Left ventricle myocardium inferior (tissue), 1 donor: Measurements from ENCODE around the gene TRIM37. TPM values are rescaled to one million over a fixed set of nuclear protein-coding genes. Genes with fewer than 3 reads are reported as not detected.

Experiments used
- DNase-seq: peaks from one replicate; pipeline ENCODE4 v3.0.0-alpha.2; 2020
- H3K27ac ChIP-seq: fragments of 200-600 bp; replicated peaks from 2 replicates; pipeline ENCODE4 v1.8.0; 2021
- H3K27me3 ChIP-seq: fragments of 200-600 bp; 2 replicates; pipeline ENCODE4 v1.8.0; 2021; ENCODE audit warnings: low read depth
- H3K36me3 ChIP-seq: fragments of 200-600 bp; 2 replicates; pipeline ENCODE4 v1.8.0; 2021
- H3K4me1 ChIP-seq: fragments of 200-600 bp; 2 replicates; pipeline ENCODE4 v1.8.0; 2021
- H3K4me3 ChIP-seq: fragments of 200-600 bp; 2 replicates; pipeline ENCODE4 v1.8.0; 2021; ENCODE audit warnings: mild to moderate bottlenecking, moderate library complexity
- H3K9me3 ChIP-seq: fragments of 200-600 bp; replicated peaks from 2 replicates; pipeline ENCODE4 v1.8.0; 2021
- intact Hi-C: fragments of 100-400 bp; cut with micrococcal nuclease; formaldehyde crosslinking; loops from one replicate; pipeline ENCODE4 v1.11.0; 2022
- total RNA-seq: library from RNA; stranded (reverse); fragmentation: NEBNext Ultra II Directional; extraction: Animal tissue kit (Norgen Biotek cat#: 25700); gene quantifications from one replicate; pipeline ENCODE4 v1.2.1, GENCODE V29; 2021
- TF ChIP-seq, protein P1 (sequence below): fragments of 200-600 bp; IDR thresholded peaks from 2 replicates; pipeline ENCODE4 v1.8.0; 2021; ENCODE audit warnings: antibody characterized with exemption, mild to moderate bottlenecking, borderline replicate concordance
- donor health status: DM: no; HTN: yes; CAD: no; lungs with severe emphysema.

Gene TRIM37
- total RNA-seq, 1 donor from 2014 or later = 20.9 TPM

GRCh38 chr17:58970609-58971450, 135.8 kb downstream of the TRIM37 start:
- no peaks in the 10 kb centered on the region for H3K9me3 ChIP-seq

GRCh38 chr17:58969612-58970011, 137.1 kb downstream of the TRIM37 start:
- intact Hi-C loops = no loop called here
- Histone ChIP-seq H3K36me3 (no peaks in the 10 kb centered on the region), H3K4me1 (no peaks in the 10 kb centered on the region)

More at GRCh38 chr17:58970609-58971450, 135.8 kb downstream of the TRIM37 start:
- intact Hi-C loops = no loop called here
- H3K36me3 ChIP-seq = no peaks in the 10 kb centered on the region
- H3K4me3 ChIP-seq = no peak overlapping the region
- H3K27me3 ChIP-seq = no peaks in the 10 kb centered on the region
- no peak for DNase-seq
- TF ChIP-seq, protein P1, sequence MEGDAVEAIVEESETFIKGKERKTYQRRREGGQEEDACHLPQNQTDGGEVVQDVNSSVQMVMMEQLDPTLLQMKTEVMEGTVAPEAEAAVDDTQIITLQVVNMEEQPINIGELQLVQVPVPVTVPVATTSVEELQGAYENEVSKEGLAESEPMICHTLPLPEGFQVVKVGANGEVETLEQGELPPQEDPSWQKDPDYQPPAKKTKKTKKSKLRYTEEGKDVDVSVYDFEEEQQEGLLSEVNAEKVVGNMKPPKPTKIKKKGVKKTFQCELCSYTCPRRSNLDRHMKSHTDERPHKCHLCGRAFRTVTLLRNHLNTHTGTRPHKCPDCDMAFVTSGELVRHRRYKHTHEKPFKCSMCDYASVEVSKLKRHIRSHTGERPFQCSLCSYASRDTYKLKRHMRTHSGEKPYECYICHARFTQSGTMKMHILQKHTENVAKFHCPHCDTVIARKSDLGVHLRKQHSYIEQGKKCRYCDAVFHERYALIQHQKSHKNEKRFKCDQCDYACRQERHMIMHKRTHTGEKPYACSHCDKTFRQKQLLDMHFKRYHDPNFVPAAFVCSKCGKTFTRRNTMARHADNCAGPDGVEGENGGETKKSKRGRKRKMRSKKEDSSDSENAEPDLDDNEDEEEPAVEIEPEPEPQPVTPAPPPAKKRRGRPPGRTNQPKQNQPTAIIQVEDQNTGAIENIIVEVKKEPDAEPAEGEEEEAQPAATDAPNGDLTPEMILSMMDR = no peak
- H3K4me1 ChIP-seq = no peaks in the 10 kb centered on the region
- H3K27ac ChIP-seq = no peak overlapping the region

GRCh38 chr17:58969156-58969555, 137.5 kb downstream of the TRIM37 start:
- no peak overlapping the region for H3K4me3 ChIP-seq
- intact Hi-C loops = no loop called here
- no peak overlapping the region for H3K27ac ChIP-seq
- no peak for DNase-seq
- no peaks in the 10 kb centered on the region for H3K36me3 ChIP-seq
- no peaks in the 10 kb centered on the region for H3K27me3 ChIP-seq
- no peaks in the 10 kb centered on the region for H3K9me3 ChIP-seq
- TF ChIP-seq, protein P1 = no peak
- no peaks in the 10 kb centered on the region for H3K4me1 ChIP-seq

More at GRCh38 chr17:58969612-58970011, 137.1 kb downstream of the TRIM37 start:
- TF ChIP-seq, protein P1 = no peak
- H3K9me3 ChIP-seq = no peaks in the 10 kb centered on the region
- no peak overlapping the region for H3K27ac ChIP-seq
- DNase-seq = no peak
- no peaks in the 10 kb centered on the region for H3K27me3 ChIP-seq
- no peak overlapping the region for H3K4me3 ChIP-seq

DNA sequence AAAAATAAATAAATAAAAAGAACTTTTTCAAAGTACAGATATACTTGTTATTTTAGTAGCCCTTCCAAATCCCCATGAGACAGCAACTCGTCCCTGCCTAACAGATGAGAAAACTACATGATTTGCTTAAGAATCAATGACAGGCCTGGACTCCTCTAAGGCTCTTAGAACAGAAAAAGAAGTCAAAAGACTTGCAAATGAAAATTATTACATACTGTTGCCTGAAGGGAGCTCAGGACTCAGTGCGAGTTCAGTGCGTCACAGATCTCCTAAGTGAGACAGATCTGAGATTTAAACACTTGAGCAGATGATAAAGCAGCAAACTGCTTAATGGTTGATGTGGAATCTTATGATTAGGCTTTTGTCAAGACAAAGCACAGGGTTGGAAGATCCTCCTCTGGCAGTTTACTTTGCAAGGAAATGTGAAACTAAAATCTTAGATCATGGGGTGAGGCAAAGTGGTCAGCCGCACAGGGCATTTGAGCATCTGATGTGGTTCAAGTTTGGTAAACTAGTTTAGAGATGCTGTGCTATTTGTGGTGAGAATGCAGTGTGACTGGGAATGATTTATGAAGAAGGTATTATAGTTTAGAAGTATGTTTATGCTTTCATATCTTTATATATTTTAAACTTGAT, 138.1 kb downstream of the TRIM37 start:
- no peaks in the 10 kb centered on the region for H3K36me3 ChIP-seq
- no peaks in the 10 kb centered on the region for H3K4me1 ChIP-seq
- DNase-seq = no peak
- TF ChIP-seq, protein P1 = no peak
- no peak overlapping the region for H3K4me3 ChIP-seq
- intact Hi-C loops = no loop called here
- H3K27me3 ChIP-seq = no peaks in the 10 kb centered on the region
- H3K27ac ChIP-seq = no peak overlapping the region
- H3K9me3 ChIP-seq = no peaks in the 10 kb centered on the region

GRCh38 chr17:58966208-58966607, 140.5 kb downstream of the TRIM37 start:
- TF ChIP-seq, protein P1 = no peak
- no peaks in the 10 kb centered on the region for H3K4me1 ChIP-seq
- DNase-seq = no peak
- H3K4me3 ChIP-seq = no peak overlapping the region
- intact Hi-C loops = no loop called here
- H3K9me3 ChIP-seq = no peaks in the 10 kb centered on the region
- no peaks in the 10 kb centered on the region for H3K27me3 ChIP-seq
- no peaks in the 10 kb centered on the region for H3K36me3 ChIP-seq
- H3K27ac ChIP-seq = no peak overlapping the region
